Uterus (tissue), 4 donors: ENCODE results near the gene SPEF2. TPM values are rescaled to one million over a fixed set of nuclear protein-coding genes. Genes with fewer than 3 reads are reported as not detected.

Experiments used
- DNase-seq, 2 donors: peaks; one replicate each; pipeline ENCODE4 v3.0.0-alpha.2; 2019 to 2020
- H3K27ac ChIP-seq, 2 donors: fragments of 200-600 bp; sonication (generic); 1 replicate in 1 of 2; 2 replicates in 1 of 2; pipeline ENCODE4 v1.5.1; 2016 to 2018
- H3K27me3 ChIP-seq, 2 donors: fragments of 200-600 bp; sonication (generic); one replicate each; pipeline ENCODE4 v1.5.1; 2018 to 2019; ENCODE audit warnings: control low read depth in 1 of 2
- H3K36me3 ChIP-seq, 2 donors: fragments of 200-600 bp; sonication (generic); one replicate each; pipeline ENCODE4 v1.5.1; 2019; ENCODE audit warnings: control low read depth in 1 of 2
- H3K4me1 ChIP-seq, 2 donors: fragments of 200-600 bp; sonication (generic); one replicate each; pipeline ENCODE4 v1.5.1; 2018 to 2019; ENCODE audit warnings: control low read depth in 1 of 2
- H3K4me3 ChIP-seq, 2 donors: fragments of 200-600 bp; sonication (generic); 1 replicate in 1 of 2; 2 replicates in 1 of 2; pipeline ENCODE4 v1.5.1; 2018 to 2019; ENCODE audit warnings: mild to moderate bottlenecking in 1 of 2
- H3K9me3 ChIP-seq, 2 donors: fragments of 200-600 bp; sonication (generic); one replicate each; pipeline ENCODE4 v1.5.1; 2019; ENCODE audit warnings: control low read depth in 1 of 2
- POLR2A ChIP-seq, 2 donors: fragments of 450-650 bp; IDR thresholded peaks; one replicate each; pipeline ENCODE4 v1.6.1; 2016; ENCODE audit warnings: antibody characterized with exemption in 2 of 2, mild to moderate bottlenecking in 1 of 2, moderate library complexity in 1 of 2
- intact Hi-C: fragments of 100-400 bp; cut with DNase I; formaldehyde crosslinking; loops from one replicate; pipeline ENCODE4 v1.15.1; 2023; ENCODE audit warnings: low total_unique reads
- total RNA-seq, 4 donors: library from RNA; depleted of rRNA in 3 of 4; stranded (reverse); fragments of >200 nt in 3 of 4; gene quantifications; one replicate each; pipeline versions ENCODE4 v1.1.0 to v1.2.4, GENCODE V29; 2014 to 2023
- TF ChIP-seq, protein P1 (sequence below), 4 experiments: fragments of 200-600 bp in 2 of 4; fragments of 450-650 bp in 2 of 4; sonication (generic) in 2 of 4; IDR thresholded peaks; one replicate each; pipeline ENCODE4 v1.5.1; 2016 to 2019; ENCODE audit warnings: antibody characterized with exemption in 4 of 4, mild to moderate bottlenecking in 2 of 4, moderate library complexity in 1 of 4
- donor health status: DM: yes; HTN: yes; CAD: no.

Gene SPEF2
- total RNA-seq, 4 donors from 2014 or later, result 3.3 to 71.0 (median 20.9) TPM

DNA sequence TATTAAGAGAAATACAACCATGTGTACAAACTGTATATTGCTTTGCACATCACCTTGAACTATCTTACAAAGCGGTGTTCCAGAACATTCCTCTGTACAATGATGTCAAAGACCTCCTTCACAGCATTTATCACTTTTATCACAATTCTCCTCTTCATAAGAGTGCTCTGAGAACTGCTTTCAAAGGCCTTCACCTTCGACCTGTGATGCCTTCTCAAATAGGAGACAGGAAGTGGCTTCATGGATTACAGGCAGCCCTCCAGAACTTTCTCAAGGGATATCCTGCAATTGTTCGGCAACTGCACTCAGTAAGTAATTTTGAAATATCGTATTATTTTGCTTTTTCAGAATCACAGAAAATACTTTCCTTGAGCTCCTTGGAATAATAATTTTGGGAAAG, 171.1 kb downstream of the SPEF2 start:
- Histone ChIP-seq H3K4me3 (no peak overlapping the region), H3K27ac (no peak overlapping the region), H3K27me3 (no peaks in the 10 kb centered on the region), H3K4me1 (no peaks in the 10 kb centered on the region), H3K36me3 (no peaks in the 10 kb centered on the region), H3K9me3 (no peaks in the 10 kb centered on the region)
- intact Hi-C loops, result no loop called here
- TF ChIP-seq, protein P1, sequence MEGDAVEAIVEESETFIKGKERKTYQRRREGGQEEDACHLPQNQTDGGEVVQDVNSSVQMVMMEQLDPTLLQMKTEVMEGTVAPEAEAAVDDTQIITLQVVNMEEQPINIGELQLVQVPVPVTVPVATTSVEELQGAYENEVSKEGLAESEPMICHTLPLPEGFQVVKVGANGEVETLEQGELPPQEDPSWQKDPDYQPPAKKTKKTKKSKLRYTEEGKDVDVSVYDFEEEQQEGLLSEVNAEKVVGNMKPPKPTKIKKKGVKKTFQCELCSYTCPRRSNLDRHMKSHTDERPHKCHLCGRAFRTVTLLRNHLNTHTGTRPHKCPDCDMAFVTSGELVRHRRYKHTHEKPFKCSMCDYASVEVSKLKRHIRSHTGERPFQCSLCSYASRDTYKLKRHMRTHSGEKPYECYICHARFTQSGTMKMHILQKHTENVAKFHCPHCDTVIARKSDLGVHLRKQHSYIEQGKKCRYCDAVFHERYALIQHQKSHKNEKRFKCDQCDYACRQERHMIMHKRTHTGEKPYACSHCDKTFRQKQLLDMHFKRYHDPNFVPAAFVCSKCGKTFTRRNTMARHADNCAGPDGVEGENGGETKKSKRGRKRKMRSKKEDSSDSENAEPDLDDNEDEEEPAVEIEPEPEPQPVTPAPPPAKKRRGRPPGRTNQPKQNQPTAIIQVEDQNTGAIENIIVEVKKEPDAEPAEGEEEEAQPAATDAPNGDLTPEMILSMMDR (IDR thresholded peaks at IDR 0.05), result no peak
- no peak for TF ChIP-seq POLR2A (IDR thresholded peaks at IDR 0.05)
- DNase-seq, result peak in 1 of 2 donors; percentile 34

DNA sequence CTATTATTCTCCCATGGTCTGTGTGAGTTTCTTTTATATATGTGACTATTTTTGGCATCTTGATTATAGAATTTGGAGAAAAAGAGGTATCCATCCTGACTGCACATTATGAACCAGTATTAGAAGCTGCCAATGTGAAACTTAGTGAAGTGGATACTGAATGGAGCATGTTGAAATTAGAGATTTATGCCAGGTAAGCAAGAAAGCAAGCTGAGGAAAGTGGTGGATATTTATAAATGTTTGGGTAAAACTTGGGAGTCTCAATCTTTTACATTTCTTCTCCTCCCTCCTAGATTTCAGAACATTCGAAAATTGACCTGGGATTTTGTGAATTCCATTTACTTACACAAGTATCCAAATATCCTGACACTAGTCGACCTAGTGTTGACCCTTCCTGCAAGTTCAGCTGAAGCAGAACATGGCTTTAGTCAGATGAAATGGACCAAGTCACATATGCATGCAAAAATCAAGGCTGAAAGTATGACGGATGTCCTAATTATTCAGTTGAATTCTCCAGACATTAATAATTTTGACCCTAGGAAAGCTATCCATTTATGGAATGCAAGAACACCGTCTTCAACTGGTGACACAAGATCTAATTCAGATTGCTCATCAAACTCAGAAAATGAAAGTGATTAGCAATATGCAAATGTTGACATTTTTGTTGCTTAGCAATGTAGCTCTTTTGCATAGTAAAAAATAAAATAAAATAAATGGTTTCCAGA, 172.2 kb downstream of the SPEF2 start:
- Histone ChIP-seq H3K27ac (no peak overlapping the region), H3K4me3 (no peak overlapping the region), H3K27me3 (no peaks in the 10 kb centered on the region), H3K9me3 (no peaks in the 10 kb centered on the region), H3K36me3 (no peaks in the 10 kb centered on the region), H3K4me1 (no peaks in the 10 kb centered on the region)
- DNase-seq, result no peak
- intact Hi-C loops, result no loop called here
- TF ChIP-seq, protein P1 (IDR thresholded peaks at IDR 0.05), result no peak
- no peak for TF ChIP-seq POLR2A (IDR thresholded peaks at IDR 0.05)

DNA sequence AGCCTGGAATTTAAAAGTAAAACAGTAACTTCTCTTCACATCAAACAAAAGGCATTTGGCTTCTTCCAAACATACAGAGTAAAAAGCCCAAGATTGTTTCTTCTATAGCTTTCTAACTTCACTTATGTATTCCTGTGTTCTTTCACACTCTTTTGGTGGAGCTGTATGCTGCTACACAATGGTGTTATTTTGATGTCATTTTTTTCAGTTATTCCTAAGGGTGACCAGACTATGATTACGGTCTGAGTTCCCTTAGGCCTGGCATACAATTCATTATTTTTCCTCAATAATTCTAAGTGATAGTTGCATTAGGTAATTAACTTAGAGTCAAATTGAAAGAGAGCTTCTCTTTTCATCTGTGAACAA, 172.8 kb downstream of the SPEF2 start:
- Histone ChIP-seq H3K4me1 (no peaks in the 10 kb centered on the region), H3K27ac (no peak overlapping the region), H3K27me3 (no peaks in the 10 kb centered on the region), H3K36me3 (no peaks in the 10 kb centered on the region), H3K4me3 (no peak overlapping the region), H3K9me3 (no peaks in the 10 kb centered on the region)
- intact Hi-C loops, result no loop called here
- TF ChIP-seq POLR2A (IDR thresholded peaks at IDR 0.05), result no peak
- no peak for DNase-seq

DNA sequence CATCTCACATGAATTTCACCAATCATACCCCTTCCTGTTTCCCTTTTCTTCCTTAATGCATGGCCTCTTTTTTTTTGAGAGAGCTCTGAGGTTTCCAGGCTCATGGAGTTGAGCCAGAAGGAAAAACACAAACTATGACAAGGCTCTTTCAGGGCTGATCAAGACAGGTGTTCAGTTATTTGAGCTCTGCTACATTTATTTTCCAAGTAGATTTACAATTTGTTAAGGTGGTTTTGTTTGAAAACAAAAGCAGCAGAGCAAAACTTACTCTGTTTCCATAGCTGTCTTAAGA, 176.6 kb downstream of the SPEF2 start:
- H3K9me3 ChIP-seq, result no peaks in the 10 kb centered on the region
- no peaks in the 10 kb centered on the region for H3K27me3 ChIP-seq
- no peaks in the 10 kb centered on the region for H3K4me1 ChIP-seq
- no peak overlapping the region for H3K27ac ChIP-seq
- TF ChIP-seq, protein P1 (IDR thresholded peaks at IDR 0.05), result no peak
- no peak for TF ChIP-seq POLR2A (IDR thresholded peaks at IDR 0.05)
- DNase-seq, result no peak
- H3K36me3 ChIP-seq, result no peaks in the 10 kb centered on the region
- H3K4me3 ChIP-seq, result no peak overlapping the region
- intact Hi-C loops, result no loop called here

DNA sequence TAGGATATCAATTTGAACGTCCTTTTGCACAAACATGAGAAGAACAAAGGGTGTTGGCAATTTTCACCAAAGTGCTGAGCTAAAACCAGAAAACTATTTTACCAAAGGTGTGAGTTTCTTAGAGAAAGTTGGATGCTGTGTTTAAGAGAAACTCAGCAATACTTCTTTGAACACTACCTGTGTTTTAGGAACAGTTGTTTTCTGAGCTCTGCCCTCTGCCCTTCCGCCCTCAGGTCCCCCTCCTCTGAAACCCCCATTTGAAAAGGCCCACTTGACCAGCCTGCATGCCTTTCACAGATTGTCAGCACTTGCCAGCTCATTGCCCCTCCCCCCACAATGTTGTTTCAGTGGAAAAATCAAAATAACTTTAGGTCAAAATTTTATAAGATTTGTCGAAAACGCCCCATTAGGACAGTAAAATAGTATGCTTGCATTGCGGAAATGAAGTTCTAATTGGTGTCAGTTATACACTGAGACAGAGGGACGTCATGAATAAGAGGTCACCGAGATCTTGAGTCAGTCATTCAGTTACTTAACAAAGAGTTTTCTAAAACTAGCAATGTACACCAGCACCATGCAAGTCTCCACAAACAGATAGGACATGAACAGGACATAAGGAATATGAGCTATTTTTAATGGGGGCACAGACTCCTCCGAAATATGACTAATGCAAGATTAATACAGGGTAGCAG, 177.2 kb downstream of the SPEF2 start:
- no peak for DNase-seq
- Histone ChIP-seq H3K27me3 (no peaks in the 10 kb centered on the region), H3K9me3 (no peaks in the 10 kb centered on the region), H3K4me3 (no peak overlapping the region), H3K4me1 (no peaks in the 10 kb centered on the region), H3K36me3 (no peaks in the 10 kb centered on the region), H3K27ac (no peak overlapping the region)
- TF ChIP-seq, protein P1 (IDR thresholded peaks at IDR 0.05), result no peak
- no peak for TF ChIP-seq POLR2A (IDR thresholded peaks at IDR 0.05)
- intact Hi-C loops, result no loop called here
